Thyroid gland (tissue), 4 donors: Measurements from ENCODE around the gene MBL2.

Experiments
- POLR2A ChIP-seq, 2 donors: fragments of 450-650 bp; IDR thresholded peaks; one replicate each; pipeline ENCODE4 v1.6.1; 2017; ENCODE audit warnings: antibody characterized with exemption in 2 of 2, mild to moderate bottlenecking in 2 of 2, moderate library complexity in 1 of 2
- TF ChIP-seq, protein P1 (sequence below), 6 experiments: fragments of 200-600 bp in 3 of 6; fragments of 450-650 bp in 3 of 6; sonication (generic) in 3 of 6; IDR thresholded peaks; one replicate each; pipeline ENCODE4 v1.5.1; 2016 to 2019; ENCODE audit warnings: antibody characterized with exemption in 6 of 6, mild to moderate bottlenecking in 2 of 6, inconsistent platforms in 1 of 6, moderate library complexity in 1 of 6

DNA sequence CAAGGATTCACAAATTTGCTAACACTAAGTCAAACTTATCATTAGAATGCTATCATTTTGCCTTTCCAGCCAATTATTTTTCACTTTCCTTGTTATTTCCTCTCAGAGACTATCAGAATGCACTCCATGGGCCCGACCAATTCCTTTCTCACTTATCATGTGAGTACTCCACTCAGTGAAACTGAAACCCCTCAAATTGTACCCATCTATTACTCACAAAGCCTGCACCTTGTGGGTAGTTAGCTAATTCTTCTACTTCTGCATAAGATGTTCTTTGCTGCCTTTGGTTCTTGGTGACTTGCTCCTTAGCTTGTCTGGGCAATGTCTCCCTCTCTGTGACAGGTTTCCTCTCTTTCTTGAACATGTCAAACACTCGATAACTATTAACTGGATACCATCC, 35.2 kb upstream of the MBL2 start:
- TF ChIP-seq, protein P1, sequence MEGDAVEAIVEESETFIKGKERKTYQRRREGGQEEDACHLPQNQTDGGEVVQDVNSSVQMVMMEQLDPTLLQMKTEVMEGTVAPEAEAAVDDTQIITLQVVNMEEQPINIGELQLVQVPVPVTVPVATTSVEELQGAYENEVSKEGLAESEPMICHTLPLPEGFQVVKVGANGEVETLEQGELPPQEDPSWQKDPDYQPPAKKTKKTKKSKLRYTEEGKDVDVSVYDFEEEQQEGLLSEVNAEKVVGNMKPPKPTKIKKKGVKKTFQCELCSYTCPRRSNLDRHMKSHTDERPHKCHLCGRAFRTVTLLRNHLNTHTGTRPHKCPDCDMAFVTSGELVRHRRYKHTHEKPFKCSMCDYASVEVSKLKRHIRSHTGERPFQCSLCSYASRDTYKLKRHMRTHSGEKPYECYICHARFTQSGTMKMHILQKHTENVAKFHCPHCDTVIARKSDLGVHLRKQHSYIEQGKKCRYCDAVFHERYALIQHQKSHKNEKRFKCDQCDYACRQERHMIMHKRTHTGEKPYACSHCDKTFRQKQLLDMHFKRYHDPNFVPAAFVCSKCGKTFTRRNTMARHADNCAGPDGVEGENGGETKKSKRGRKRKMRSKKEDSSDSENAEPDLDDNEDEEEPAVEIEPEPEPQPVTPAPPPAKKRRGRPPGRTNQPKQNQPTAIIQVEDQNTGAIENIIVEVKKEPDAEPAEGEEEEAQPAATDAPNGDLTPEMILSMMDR (IDR thresholded peaks at IDR 0.05) = no peak
- no peak for TF ChIP-seq POLR2A (IDR thresholded peaks at IDR 0.05)
